ENCODE measurements around the gene TEX11.
"Not testable (repeated sequence)": the region's sequence is repeated elsewhere in the genome, so short reads cannot be mapped to it uniquely, and the experiment has no call there.

TEX11 gene

DNA sequence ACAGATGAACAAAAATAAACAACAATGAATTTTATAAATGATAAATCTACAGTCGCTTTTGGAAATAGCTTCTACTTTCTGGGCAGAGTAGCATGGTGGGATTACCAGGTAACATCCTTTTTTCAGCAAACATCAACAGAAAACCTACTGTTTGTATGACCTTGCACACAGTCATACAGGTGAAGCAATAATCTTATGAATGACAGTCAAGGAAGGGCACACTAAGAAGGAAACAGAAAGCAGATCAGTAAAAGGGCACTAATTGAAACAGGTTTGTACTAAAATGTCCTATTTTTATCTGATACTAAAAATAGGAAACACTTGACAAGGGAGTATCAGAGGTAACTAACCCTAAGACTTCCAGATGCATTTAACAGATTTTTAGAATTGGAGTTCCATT lies 355.0 kb downstream of the TEX11 start:
- peaks cover 49% of the 10 kb centered on the region for H3K27me3 ChIP-seq
- no peaks in the 10 kb centered on the region; the same call in 1 of the 2 replicates for H3K9me3 ChIP-seq
- H3K27ac ChIP-seq: peak overlapping the region; percentile 21; the same call in 1 of the 2 replicates
- no peak overlapping the region for H3K9ac ChIP-seq
- no peak overlapping the region for H3K4me2 ChIP-seq
- TF ChIP-seq Cebpa-rat (IDR thresholded peaks at IDR 0.05): no peak
- peaks cover 5% of the 10 kb centered on the region; the same call in 1 of the 2 replicates for H3K4me1 ChIP-seq
- H3K4me3 ChIP-seq: no peak overlapping the region
- H4K20me1 ChIP-seq: no peaks in the 10 kb centered on the region
- no peaks in the 10 kb centered on the region for H3K36me3 ChIP-seq

DNA sequence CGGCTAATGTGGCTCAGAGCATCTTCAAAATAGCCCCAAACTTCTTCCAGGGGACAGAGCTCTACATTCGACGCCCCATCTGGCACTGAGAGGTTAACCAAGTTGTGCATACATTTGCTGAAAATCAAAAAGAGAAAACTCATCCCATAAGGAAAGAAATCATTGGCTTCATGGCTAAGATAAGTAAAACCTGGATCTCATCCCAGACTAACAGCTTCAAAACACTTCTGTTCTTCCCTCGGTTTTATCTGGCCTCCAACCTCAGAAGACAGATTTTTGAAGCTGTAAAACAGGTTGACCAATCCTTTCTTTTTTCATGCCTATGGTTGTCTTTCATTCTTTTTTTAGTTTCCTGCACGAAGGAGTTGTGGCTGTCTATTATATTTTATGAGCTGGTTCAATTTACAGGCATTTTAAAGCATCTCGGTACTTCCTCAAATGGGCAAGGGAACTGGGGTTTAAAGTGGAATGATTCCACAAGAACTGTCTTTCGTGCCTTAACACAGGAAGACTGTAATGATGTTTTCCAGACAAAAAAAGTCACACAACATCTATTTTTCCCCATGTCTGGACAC lies 356.3 kb downstream of the TEX11 start:
- no peak overlapping the region for H3K9ac ChIP-seq
- no peaks in the 10 kb centered on the region for H3K9me3 ChIP-seq
- TF ChIP-seq Cebpa-rat (IDR thresholded peaks at IDR 0.05): no peak
- H3K27ac ChIP-seq: no peak overlapping the region
- H3K4me1 ChIP-seq: peaks cover 5% of the 10 kb centered on the region; the same call in 1 of the 2 replicates
- no peaks in the 10 kb centered on the region for H3K36me3 ChIP-seq
- peaks cover 51% of the 10 kb centered on the region for H3K27me3 ChIP-seq
- H3K4me2 ChIP-seq: no peak overlapping the region
- H3K4me3 ChIP-seq: no peak overlapping the region
- H4K20me1 ChIP-seq: no peaks in the 10 kb centered on the region

DNA sequence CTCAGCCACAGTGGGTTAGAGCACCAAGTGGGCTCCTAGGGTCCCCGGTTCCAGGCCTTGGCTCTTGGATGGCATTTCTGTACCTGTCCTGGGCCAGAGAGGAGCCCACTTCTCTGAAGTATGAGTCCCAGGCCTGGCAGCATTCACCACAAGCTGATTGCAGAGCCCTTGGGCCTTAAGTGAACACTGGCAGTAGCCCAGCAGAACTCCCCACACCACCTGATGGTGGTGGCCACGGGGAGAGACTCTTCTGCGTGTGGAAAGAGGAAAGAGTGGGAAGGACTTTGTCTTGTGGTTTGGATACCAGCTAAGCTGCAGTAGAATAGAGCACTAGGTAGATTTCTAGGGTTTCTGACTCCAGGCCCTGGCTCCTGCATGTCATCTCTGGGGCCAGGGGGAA lies 359.1 kb downstream of the TEX11 start:
- Histone ChIP-seq H3K9ac (no peak overlapping the region), H3K27ac (no peak overlapping the region), H3K36me3 (no peaks in the 10 kb centered on the region), H4K20me1 (no peaks in the 10 kb centered on the region), H3K27me3 (peaks cover 54% of the 10 kb centered on the region), H3K4me1 (peaks cover 5% of the 10 kb centered on the region; the same call in 1 of the 2 replicates), H3K4me3 (no peak overlapping the region), H3K9me3 (no peaks in the 10 kb centered on the region), H3K4me2 (no peak overlapping the region)
- no peak for TF ChIP-seq Cebpa-rat (IDR thresholded peaks at IDR 0.05)

DNA sequence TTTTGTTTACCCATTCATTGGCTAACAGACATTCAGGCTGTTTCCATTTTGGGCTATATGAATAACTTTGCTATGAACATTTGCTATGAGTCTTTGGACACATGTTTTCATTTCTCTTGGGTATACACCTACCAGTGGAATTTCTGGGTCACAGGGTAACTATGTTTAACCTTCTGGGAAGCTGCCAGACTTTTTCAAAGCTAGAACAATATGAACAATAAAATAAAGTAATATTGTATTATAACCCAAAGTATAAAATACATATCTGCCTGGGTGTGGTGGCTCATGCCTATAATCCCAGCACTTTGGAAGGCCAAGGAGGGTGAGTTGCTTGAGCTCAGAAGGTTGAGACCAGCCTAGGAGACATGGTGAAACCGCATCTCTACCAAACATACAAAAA lies 373.3 kb downstream of the TEX11 start:
- Histone ChIP-seq H3K4me3 (no peak overlapping the region), H3K36me3 (no peaks in the 10 kb centered on the region), H3K4me1 (no peaks in the 10 kb centered on the region), H3K4me2 (no peak overlapping the region), H3K9me3 (no peaks in the 10 kb centered on the region), H3K27me3 (peaks cover 67% of the 10 kb centered on the region), H3K9ac (no peak overlapping the region), H3K27ac (no peak overlapping the region), H4K20me1 (no peaks in the 10 kb centered on the region)
- TF ChIP-seq Cebpa-rat (IDR thresholded peaks at IDR 0.05): no peak

DNA sequence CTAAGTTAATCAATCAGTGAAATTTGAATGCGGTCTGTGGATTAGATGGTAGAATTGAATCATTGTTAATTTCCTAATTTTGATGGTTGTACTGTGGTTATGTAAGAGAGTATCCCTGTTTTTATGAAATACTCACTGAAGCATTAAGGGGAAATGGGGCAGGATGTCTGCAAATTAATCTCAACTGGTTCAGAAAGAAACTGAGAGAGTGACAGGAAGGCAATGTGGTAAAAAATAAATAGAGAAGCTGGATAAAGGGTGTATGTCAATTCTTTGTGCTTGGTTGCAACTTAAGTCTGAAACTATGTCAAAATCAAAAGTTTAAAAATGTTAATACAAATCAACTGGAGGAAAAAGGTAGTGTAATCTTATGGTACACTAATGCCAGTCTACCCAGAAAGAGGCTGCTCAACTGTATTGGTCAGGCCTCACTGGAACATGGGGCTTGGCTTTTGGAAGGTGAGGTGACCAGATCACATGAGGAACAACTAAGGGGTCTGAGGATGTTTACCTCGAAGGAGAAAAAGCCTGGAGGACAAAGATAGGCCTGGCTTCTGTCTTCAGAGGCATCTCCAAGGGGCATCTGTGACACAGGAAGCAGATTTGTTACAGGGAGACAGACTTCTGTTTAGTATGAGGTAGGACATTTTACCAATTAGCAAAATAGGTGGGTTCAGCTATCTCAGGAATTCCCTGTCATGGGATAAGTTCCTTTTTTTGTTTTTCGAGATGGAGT lies 380.7 kb downstream of the TEX11 start:
- Histone ChIP-seq H3K27me3 (peaks cover 75% of the 10 kb centered on the region), H3K4me2 (peak overlapping the region; percentile 48), H4K20me1 (no peaks in the 10 kb centered on the region), H3K9me3 (no peaks in the 10 kb centered on the region), H3K4me1 (peaks cover 15% of the 10 kb centered on the region), H3K36me3 (no peaks in the 10 kb centered on the region), H3K27ac (peak overlapping the region; percentile 60), H3K4me3 (no peak overlapping the region), H3K9ac (no peak overlapping the region)
- no peak for TF ChIP-seq Cebpa-rat (IDR thresholded peaks at IDR 0.05)

DNA sequence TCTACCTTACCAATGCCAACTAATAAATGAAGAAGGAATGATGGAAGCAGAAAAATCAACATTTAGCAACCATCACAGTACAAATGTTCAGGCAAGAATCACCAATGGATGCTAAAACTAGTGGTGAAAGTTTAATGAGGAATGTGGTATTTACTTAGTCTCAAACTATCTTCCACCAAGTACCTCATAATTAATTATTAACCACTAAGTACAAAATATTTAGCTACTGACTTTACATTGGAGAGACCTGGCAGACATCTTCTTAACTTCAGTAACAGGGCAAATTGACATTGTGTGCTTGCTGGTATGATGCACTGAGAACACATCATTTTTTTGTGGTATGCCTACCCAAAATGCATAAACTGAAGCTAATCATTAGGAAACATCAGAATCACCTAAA lies 381.5 kb downstream of the TEX11 start:
- H4K20me1 ChIP-seq: no peaks in the 10 kb centered on the region
- no peaks in the 10 kb centered on the region for H3K9me3 ChIP-seq
- H3K27ac ChIP-seq: no peak overlapping the region; the same call in 1 of the 2 replicates
- H3K4me3 ChIP-seq: no peak overlapping the region
- H3K9ac ChIP-seq: no peak overlapping the region
- H3K4me1 ChIP-seq: peaks cover 15% of the 10 kb centered on the region
- H3K4me2 ChIP-seq: peak overlapping the region; percentile 48
- TF ChIP-seq Cebpa-rat (IDR thresholded peaks at IDR 0.05): no peak
- H3K36me3 ChIP-seq: no peaks in the 10 kb centered on the region
- peaks cover 83% of the 10 kb centered on the region for H3K27me3 ChIP-seq

DNA sequence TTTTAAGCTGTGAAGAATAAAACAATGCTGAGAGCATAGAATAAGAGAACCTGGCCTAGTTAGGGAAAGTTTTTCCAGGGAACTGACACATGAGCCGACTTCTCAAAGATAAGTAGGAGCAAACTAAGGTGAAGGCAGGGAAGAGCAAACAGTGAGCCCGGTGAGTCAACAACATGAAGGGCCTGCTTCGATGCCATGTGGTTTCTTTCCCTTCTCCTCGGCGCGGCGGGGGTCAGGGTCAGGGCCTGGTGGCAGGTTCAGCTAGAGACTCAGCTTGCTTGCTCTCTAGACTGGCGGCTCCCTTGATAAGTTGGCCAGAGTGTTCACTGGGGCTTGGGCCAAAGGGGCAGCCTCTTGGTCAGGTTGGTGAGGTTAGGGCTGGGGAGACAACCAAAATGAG lies 382.8 kb downstream of the TEX11 start:
- Histone ChIP-seq H3K27ac (no peak overlapping the region), H3K9me3 (peaks cover 13% of the 10 kb centered on the region), H3K27me3 (peaks cover 88% of the 10 kb centered on the region), H3K4me3 (no peak overlapping the region), H3K9ac (no peak overlapping the region), H3K4me1 (peaks cover 15% of the 10 kb centered on the region), H3K36me3 (no peaks in the 10 kb centered on the region), H3K4me2 (no peak overlapping the region), H4K20me1 (no peaks in the 10 kb centered on the region)
- TF ChIP-seq Cebpa-rat (IDR thresholded peaks at IDR 0.05): no peak

DNA sequence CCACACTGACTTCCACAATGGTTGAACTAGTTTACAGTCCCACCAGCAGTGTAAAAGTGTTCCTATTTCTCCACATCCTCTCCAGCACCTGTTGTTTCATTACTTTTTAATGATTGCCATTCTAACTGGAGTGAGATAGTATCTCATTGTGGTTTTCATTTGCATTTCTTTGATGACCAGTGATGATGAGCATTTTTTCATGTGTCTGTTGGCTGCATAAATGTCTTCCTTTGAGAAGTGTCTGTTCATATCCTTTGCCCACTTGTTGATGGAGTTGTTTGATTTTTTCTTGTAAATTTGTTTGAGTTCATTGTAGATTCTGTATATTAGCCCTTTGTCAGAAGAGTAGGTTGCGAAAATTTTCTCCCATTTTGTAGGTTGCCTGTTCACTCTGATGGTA lies 392.8 kb downstream of the TEX11 start:
- not testable (repeated sequence) for H3K36me3 ChIP-seq, H3K4me1 ChIP-seq, H3K9me3 ChIP-seq, H3K9ac ChIP-seq, H3K27ac ChIP-seq, H4K20me1 ChIP-seq, H3K4me3 ChIP-seq, H3K4me2 ChIP-seq
- H3K27me3 ChIP-seq: peaks cover 14% of the 10 kb centered on the region; the same call in 1 of the 2 replicates

DNA sequence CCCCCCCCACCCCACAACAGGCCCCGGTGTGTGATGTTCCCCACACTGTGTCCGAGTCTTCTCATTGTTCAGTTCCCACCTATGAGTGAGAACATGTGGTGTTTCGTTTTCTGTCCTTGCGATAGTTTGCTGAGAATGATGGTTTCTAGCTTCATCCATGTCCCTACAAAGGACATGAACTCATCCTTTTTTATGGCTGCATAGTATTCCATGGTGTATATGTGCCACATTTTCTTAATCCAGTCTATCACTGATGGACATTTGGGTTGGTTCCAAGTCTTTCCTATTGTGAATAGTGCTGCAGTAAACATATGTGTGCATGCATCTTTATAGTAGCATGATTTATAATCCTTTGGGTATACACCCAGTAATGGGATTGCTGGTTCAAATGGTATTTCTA lies 393.2 kb downstream of the TEX11 start:
- H3K27me3 ChIP-seq: peaks cover 14% of the 10 kb centered on the region; the same call in 1 of the 2 replicates
- H3K4me3 ChIP-seq, H3K36me3 ChIP-seq, H4K20me1 ChIP-seq, H3K27ac ChIP-seq, H3K9me3 ChIP-seq, H3K4me2 ChIP-seq, H3K4me1 ChIP-seq, H3K9ac ChIP-seq: not testable (repeated sequence)

DNA sequence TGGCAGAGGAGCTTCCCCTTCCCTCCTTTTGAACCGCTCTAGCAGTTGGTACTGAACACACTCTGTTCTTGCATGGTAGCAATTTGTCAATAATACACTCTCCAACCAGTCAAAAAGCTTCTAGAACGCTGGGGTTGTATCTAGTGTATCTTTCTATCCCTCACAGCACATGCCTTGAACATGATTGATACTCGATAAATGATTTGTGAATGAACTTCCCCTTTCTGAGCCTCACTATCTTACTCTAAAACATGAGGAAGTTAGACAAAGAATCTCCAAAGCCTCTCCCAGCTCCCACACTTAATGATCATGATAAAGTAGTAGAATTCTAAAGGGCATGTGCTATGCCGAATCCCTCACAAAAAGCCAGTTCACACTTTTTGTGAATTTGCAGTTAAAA lies 399.4 kb downstream of the TEX11 start:
- Histone ChIP-seq H3K36me3 (peaks cover 11% of the 10 kb centered on the region), H3K9me3 (no peaks in the 10 kb centered on the region), H3K27ac (no peak overlapping the region), H3K4me1 (no peaks in the 10 kb centered on the region), H3K4me3 (no peak overlapping the region), H4K20me1 (no peaks in the 10 kb centered on the region), H3K4me2 (no peak overlapping the region), H3K9ac (no peak overlapping the region), H3K27me3 (peaks cover 73% of the 10 kb centered on the region)
- no peak for TF ChIP-seq Cebpa-rat (IDR thresholded peaks at IDR 0.05)
